ENCODE results near the gene GLYATL1.

- peak; percentile 17; the same call in 1 of the 2 replicates for TF ChIP-seq CTCF (IDR thresholded peaks at IDR 0.05)
- no peak for TF ChIP-seq ZFX (IDR thresholded peaks at IDR 0.05; ENCODE audit: borderline replicate concordance)
These were observed 15.9 kb upstream of the GLYATL1 start for GRCh38 chr11:58923300-58923788.

Measured in 22Rv1 (cell line).